ENCODE data around the gene WWP2. TPM values are rescaled to one million over a fixed set of nuclear protein-coding genes. Genes with fewer than 3 reads are reported as not detected.

The WWP2 gene
- total RNA-seq, 1 experiment from 2014 or later = 40.2 TPM

DNA sequence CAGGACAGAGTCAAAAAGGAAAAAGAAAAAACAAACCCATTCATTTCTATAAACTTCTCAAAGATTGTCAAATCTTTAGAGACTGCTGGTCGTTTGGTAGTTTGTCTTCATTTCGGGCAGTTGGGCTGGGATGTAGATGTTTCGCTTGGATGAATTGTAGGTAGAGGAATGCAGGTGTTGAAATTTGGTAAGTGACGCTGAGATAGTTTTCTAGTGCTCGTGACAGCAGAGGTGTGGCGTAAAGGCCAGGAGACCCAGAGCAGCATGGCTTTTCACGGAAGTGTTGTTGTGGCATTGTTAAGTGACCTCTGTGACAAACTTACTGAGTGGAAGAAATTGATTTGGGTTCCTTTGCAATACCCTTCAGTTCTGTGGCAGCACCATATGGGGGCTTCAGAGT, 110.8 kb downstream of the WWP2 start:
- Histone ChIP-seq H4K91ac (ENCODE audit: insufficient read length, low read depth, low read length) (no peak overlapping the region), H3K4ac (ENCODE audit: low read depth, low read length) (no peak overlapping the region), H3K9me3 (ENCODE audit: control insufficient read depth, low read depth, low read length) (no peaks in the 10 kb centered on the region), H2BK20ac (ENCODE audit: low read depth, low read length, poor library complexity, severe bottlenecking) (no peak overlapping the region), H3K27me3 (ENCODE audit: insufficient read depth, low read length) (no peaks in the 10 kb centered on the region), H2AK5ac (ENCODE audit: insufficient read length, low read length) (no peak overlapping the region), H3K79me2 (ENCODE audit: insufficient read depth, low read length) (no peaks in the 10 kb centered on the region), H4K5ac (ENCODE audit: insufficient read length, low read depth, low read length) (no peak overlapping the region), H3K79me1 (ENCODE audit: insufficient read depth, low read depth, low read length, poor library complexity, severe bottlenecking) (no peaks in the 10 kb centered on the region), H3K18ac (ENCODE audit: insufficient read length, low read depth, low read length) (no peak overlapping the region), H4K8ac (replicated peaks; ENCODE audit: insufficient read length, low read depth, low read length) (no peak overlapping the region), H3K9ac (ENCODE audit: extremely low read depth, insufficient read length, low read length) (no peak overlapping the region), H2BK15ac (ENCODE audit: low read depth, low read length) (no peak overlapping the region), H3K27ac (ENCODE audit: insufficient read length, low read depth, low read length) (no peak overlapping the region), H2AFZ (ENCODE audit: low read length) (no peak overlapping the region), H3K23me2 (ENCODE audit: insufficient read length, low read depth, low read length, poor library complexity, severe bottlenecking) (no peaks in the 10 kb centered on the region), H4K20me1 (ENCODE audit: control insufficient read depth, insufficient read depth, insufficient read length) (no peaks in the 10 kb centered on the region), H3K4me2 (ENCODE audit: insufficient read depth, insufficient read length, low read length) (no peak overlapping the region), H3K14ac (ENCODE audit: insufficient read depth, low read length) (no peak overlapping the region), H3K23ac (ENCODE audit: insufficient read length, low read depth, low read length) (no peak overlapping the region), H2BK5ac (ENCODE audit: insufficient read length, low read length) (no peak overlapping the region), H2BK120ac (ENCODE audit: low read depth, low read length, poor library complexity, severe bottlenecking) (no peak overlapping the region), H3K4me1 (ENCODE audit: insufficient read depth, low read length) (no peaks in the 10 kb centered on the region), H3K56ac (ENCODE audit: insufficient read length, low read depth, low read length) (no peak overlapping the region), H2BK12ac (ENCODE audit: insufficient read length, low read depth, low read length) (no peak overlapping the region), H3T11ph (ENCODE audit: low read length) (no peak overlapping the region)
- Mint-ChIP-seq H3K27ac (no peak overlapping the region; a peak in 1 of 7 replicates), H3K4me1 (no peaks in the 10 kb centered on the region), H3K27me3 (ENCODE audit: low read depth) (no peaks in the 10 kb centered on the region), H3K4me3 (no peak overlapping the region), H3K36me3 (ENCODE audit: insufficient read depth in 1 of 3, low read depth in 3 of 3) (peaks cover 29 to 37% (median 35%) of the 10 kb centered on the region in 3 experiments), H3K9me3 (peaks cover 5 to 7% of the 10 kb centered on the region in 2 experiments; a peak in 2 of 5 replicates)
- TF ChIP-seq, protein P1, sequence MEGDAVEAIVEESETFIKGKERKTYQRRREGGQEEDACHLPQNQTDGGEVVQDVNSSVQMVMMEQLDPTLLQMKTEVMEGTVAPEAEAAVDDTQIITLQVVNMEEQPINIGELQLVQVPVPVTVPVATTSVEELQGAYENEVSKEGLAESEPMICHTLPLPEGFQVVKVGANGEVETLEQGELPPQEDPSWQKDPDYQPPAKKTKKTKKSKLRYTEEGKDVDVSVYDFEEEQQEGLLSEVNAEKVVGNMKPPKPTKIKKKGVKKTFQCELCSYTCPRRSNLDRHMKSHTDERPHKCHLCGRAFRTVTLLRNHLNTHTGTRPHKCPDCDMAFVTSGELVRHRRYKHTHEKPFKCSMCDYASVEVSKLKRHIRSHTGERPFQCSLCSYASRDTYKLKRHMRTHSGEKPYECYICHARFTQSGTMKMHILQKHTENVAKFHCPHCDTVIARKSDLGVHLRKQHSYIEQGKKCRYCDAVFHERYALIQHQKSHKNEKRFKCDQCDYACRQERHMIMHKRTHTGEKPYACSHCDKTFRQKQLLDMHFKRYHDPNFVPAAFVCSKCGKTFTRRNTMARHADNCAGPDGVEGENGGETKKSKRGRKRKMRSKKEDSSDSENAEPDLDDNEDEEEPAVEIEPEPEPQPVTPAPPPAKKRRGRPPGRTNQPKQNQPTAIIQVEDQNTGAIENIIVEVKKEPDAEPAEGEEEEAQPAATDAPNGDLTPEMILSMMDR (conservative IDR thresholded peaks at IDR 0.05) = no peak
- WGBS (ENCODE audit: extremely low coverage, insufficient read length, low lambda C conversion rate) = no CpG with 5 or more reads among the region's 7 CpGs
- DNase-seq = no peak

All from H9 (cell line).